CD14-positive monocyte (primary cell): ENCODE measurements around the gene ALDH3A2. TPM values are rescaled to one million over a fixed set of nuclear protein-coding genes. Genes with fewer than 3 reads are reported as not detected.

Experiments used
- DNase-seq, 3 donors: peaks; one replicate each; pipeline ENCODE4 v3.0.0-alpha.2; 2011 to 2022
- H2AFZ ChIP-seq: 2 replicates; pipeline ENCODE4 v1.6.0; 2012; ENCODE audit warnings: mild to moderate bottlenecking, low read depth, low read length, inconsistent platforms; ENCODE audit not compliant: insufficient read depth, poor library complexity, severe bottlenecking
- H3K27ac ChIP-seq, 2 donors: 1 replicate in 1 of 2; 2 replicates in 1 of 2; pipeline ENCODE4 v1.5.1; 2012 to 2013; ENCODE audit warnings: low read length in 2 of 2, control low read depth in 1 of 2, inconsistent platforms in 1 of 2, low read depth in 1 of 2, mild to moderate bottlenecking in 1 of 2
- H3K27me3 ChIP-seq, 2 donors: one replicate each; pipeline versions ENCODE4 v1.6.0 to v1.6.1; 2011 to 2013; ENCODE audit warnings: low read length in 2 of 2; ENCODE audit not compliant: control insufficient read depth in 2 of 2, insufficient read depth in 2 of 2
- H3K36me3 ChIP-seq, 2 donors: replicated peaks in 1 of 2; 1 replicate in 1 of 2; 2 replicates in 1 of 2; pipeline versions ENCODE4 v1.5.1 to v1.6.1; 2012 to 2013; ENCODE audit warnings: low read length in 2 of 2, control low read depth in 1 of 2, inconsistent platforms in 1 of 2, mild to moderate bottlenecking in 1 of 2; ENCODE audit not compliant: insufficient read depth in 2 of 2, control insufficient read depth in 1 of 2
- H3K4me1 ChIP-seq, 2 donors: 1 replicate in 1 of 2; 2 replicates in 1 of 2; pipeline versions ENCODE4 v1.5.1 to v1.6.1; 2012 to 2013; ENCODE audit warnings: low read length in 2 of 2, control low read depth in 1 of 2, inconsistent platforms in 1 of 2, mild to moderate bottlenecking in 1 of 2, moderate library complexity in 1 of 2; ENCODE audit not compliant: insufficient read depth in 2 of 2, control insufficient read depth in 1 of 2
- H3K4me2 ChIP-seq: replicated peaks from 2 replicates; pipeline ENCODE3; 2012; ENCODE audit warnings: low read length, moderate library complexity, mild to moderate bottlenecking; ENCODE audit not compliant: poor library complexity, severe bottlenecking; ENCODE audit errors: extremely low read depth
- H3K4me3 ChIP-seq, 3 experiments: fragments of 200-600 bp in 1 of 3; sonication (generic) in 1 of 3; replicated peaks in 1 of 3; 1 replicate in 2 of 3; 2 replicates in 1 of 3; pipeline ENCODE4 v1.5.1; 2011 to 2013; ENCODE audit warnings: low read length in 3 of 3, mild to moderate bottlenecking in 3 of 3, control low read depth in 2 of 3, low read depth in 2 of 3, inconsistent platforms in 1 of 3, moderate library complexity in 1 of 3
- H3K79me2 ChIP-seq: 2 replicates; pipeline ENCODE4 v1.6.0; 2012; ENCODE audit warnings: mild to moderate bottlenecking, control low read depth, inconsistent platforms, low read length, moderate library complexity; ENCODE audit not compliant: insufficient read depth
- H3K9ac ChIP-seq: 2 replicates; pipeline ENCODE4 v1.6.0; 2017; ENCODE audit warnings: low read length, mild to moderate bottlenecking; ENCODE audit not compliant: insufficient read depth, poor library complexity, severe bottlenecking
- H3K9me3 ChIP-seq, 2 donors: replicated peaks in 1 of 2; 1 replicate in 1 of 2; 2 replicates in 1 of 2; pipeline versions ENCODE4 v1.5.1 to v1.6.1; 2012 to 2013; ENCODE audit warnings: low read length in 2 of 2, control low read depth in 1 of 2; ENCODE audit not compliant: control insufficient read depth in 1 of 2, insufficient read depth in 1 of 2
- H4K20me1 ChIP-seq: 2 replicates; pipeline ENCODE4 v1.6.0; 2012; ENCODE audit warnings: mild to moderate bottlenecking, low read length, control low read depth, moderate library complexity; ENCODE audit not compliant: insufficient read depth
- H3K27ac Mint-ChIP-seq, 7 donors: one replicate each; pipeline ENCODE4 v1.8.0; 2020; ENCODE audit warnings: mild to moderate bottlenecking in 7 of 7, mixed read lengths in 7 of 7, moderate library complexity in 6 of 7, inconsistent platforms in 2 of 7
- H3K27me3 Mint-ChIP-seq, 3 donors: one replicate each; pipeline ENCODE4 v1.8.0; 2021 to 2022; ENCODE audit warnings: low read depth in 3 of 3, mild to moderate bottlenecking in 3 of 3, mixed read lengths in 3 of 3, moderate library complexity in 3 of 3, inconsistent platforms in 1 of 3
- H3K36me3 Mint-ChIP-seq, 2 donors: one replicate each; pipeline ENCODE4 v1.8.0; 2020; ENCODE audit warnings: mixed read lengths in 2 of 2, inconsistent platforms in 1 of 2, mild to moderate bottlenecking in 1 of 2
- H3K4me1 Mint-ChIP-seq: one replicate; pipeline ENCODE4 v1.8.0; 2020; ENCODE audit warnings: mild to moderate bottlenecking, mixed read lengths
- H3K4me3 Mint-ChIP-seq, 2 donors: one replicate each; pipeline ENCODE4 v1.8.0; 2020; ENCODE audit warnings: mild to moderate bottlenecking in 2 of 2, mixed read lengths in 2 of 2, moderate library complexity in 1 of 2
- H3K9me3 Mint-ChIP-seq, 7 donors: one replicate each; pipeline ENCODE4 v1.8.0; 2020 to 2022; ENCODE audit warnings: mixed read lengths in 7 of 7, mild to moderate bottlenecking in 6 of 7, moderate library complexity in 6 of 7, inconsistent platforms in 2 of 7
- WGBS: methylation state at CpG from one replicate; pipeline ENCODE4 v1.1.5; 2013; ENCODE audit warnings: missing lambda C conversion rate; ENCODE audit not compliant: insufficient coverage; 5-methylcytosine and 5-hydroxymethylcytosine counted together
- intact Hi-C, 2 donors: fragments of 100-400 bp; cut with micrococcal nuclease; formaldehyde crosslinking; loops; one replicate each; pipeline versions ENCODE4 v1.15.0 to v1.15.1; 2023
- polyA plus RNA-seq, 3 donors: library from polyadenylated mRNA; depleted of rRNA in 1 of 3; unstranded in 2 of 3; stranded (reverse) in 1 of 3; fragments of 300-500 nt in 2 of 3; fragments of >200 nt in 1 of 3; fragmentation: Illumina TruSeq in 2 of 3; gene quantifications; 1 replicate in 2 of 3; 2 replicates in 1 of 3; pipeline ENCODE4 v1.2.3, GENCODE V29; 2012 to 2021
- TF ChIP-seq, protein P1 (sequence below): fragments of 200-600 bp; IDR thresholded peaks from one replicate; pipeline ENCODE4 v1.8.0; 2022; ENCODE audit warnings: antibody characterized with exemption, mild to moderate bottlenecking

Gene ALDH3A2
- polyA plus RNA-seq, 3 donors, result 22.5 to 58.0 (median 50.3) TPM

DNA sequence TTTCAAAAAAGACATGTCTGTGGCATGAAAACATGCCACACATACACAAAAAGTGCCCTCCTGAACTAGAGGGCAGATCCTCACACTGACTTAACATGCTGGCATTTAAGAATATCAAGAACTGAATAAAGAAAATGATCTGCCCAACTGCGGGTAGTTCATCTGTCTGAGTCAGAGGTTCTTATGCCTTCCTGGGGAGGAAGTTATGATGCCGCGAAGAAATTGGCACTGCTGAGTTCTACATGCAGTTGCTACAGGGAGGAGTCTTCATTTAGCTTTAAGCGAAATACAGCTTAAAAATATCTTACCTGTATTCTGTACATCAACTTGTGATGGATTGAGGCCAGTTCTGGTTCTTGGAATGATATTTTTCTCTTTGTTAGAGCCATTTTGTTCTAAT is 6.3 kb downstream of the ALDH3A2 start:
- Mint-ChIP-seq H3K27ac (no peak overlapping the region), H3K9me3 (peaks cover 0 to 11% (median 5%) of the 10 kb centered on the region in 7 donors), H3K36me3 (peaks cover 69 to 77% of the 10 kb centered on the region in 2 donors), H3K4me1 (peaks cover 46% of the 10 kb centered on the region), H3K27me3 (peaks cover 0 to 2% (median 0%) of the 10 kb centered on the region in 3 donors), H3K4me3 (no peak overlapping the region)
- H3K4me1 ChIP-seq, result peaks cover 5 to 41% of the 10 kb centered on the region in 2 donors
- no peak overlapping the region for H3K9ac ChIP-seq
- no peak overlapping the region for H2AFZ ChIP-seq
- H3K4me2 ChIP-seq, result no peak overlapping the region
- no peak overlapping the region for H3K27ac ChIP-seq
- DNase-seq, result no peak
- peaks cover 29% of the 10 kb centered on the region for H3K79me2 ChIP-seq
- no peaks in the 10 kb centered on the region for H3K9me3 ChIP-seq
- no peak overlapping the region for H3K4me3 ChIP-seq
- TF ChIP-seq, protein P1, sequence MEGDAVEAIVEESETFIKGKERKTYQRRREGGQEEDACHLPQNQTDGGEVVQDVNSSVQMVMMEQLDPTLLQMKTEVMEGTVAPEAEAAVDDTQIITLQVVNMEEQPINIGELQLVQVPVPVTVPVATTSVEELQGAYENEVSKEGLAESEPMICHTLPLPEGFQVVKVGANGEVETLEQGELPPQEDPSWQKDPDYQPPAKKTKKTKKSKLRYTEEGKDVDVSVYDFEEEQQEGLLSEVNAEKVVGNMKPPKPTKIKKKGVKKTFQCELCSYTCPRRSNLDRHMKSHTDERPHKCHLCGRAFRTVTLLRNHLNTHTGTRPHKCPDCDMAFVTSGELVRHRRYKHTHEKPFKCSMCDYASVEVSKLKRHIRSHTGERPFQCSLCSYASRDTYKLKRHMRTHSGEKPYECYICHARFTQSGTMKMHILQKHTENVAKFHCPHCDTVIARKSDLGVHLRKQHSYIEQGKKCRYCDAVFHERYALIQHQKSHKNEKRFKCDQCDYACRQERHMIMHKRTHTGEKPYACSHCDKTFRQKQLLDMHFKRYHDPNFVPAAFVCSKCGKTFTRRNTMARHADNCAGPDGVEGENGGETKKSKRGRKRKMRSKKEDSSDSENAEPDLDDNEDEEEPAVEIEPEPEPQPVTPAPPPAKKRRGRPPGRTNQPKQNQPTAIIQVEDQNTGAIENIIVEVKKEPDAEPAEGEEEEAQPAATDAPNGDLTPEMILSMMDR, result no peak
- no CpG with 5 or more reads among the region's 4 CpGs for WGBS
- H3K36me3 ChIP-seq, result peaks cover 48 to 90% of the 10 kb centered on the region in 2 donors
- peaks cover 41% of the 10 kb centered on the region for H4K20me1 ChIP-seq
- intact Hi-C loops, result loop anchor here (5.0 to 10.0 kb wide), 2 partner anchors 100 to 107 kb away; no protein-coding TSS in a partner anchor
- no peaks in the 10 kb centered on the region for H3K27me3 ChIP-seq

DNA sequence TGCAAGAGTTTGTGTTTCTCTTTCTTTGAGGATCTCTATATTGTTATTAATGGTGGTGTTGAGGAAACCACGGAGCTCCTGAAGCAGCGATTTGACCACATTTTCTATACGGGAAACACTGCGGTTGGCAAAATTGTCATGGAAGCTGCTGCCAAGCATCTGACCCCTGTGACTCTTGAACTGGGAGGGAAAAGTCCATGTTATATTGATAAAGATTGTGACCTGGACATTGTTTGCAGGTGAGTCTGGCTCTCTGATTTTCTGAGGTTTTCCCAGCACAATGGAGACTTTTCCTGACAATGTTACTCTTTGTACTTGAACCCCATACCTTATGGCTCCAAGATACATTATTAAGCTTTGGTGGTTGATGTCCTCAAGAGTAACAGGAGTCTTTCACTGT is 7.8 kb downstream of the ALDH3A2 start:
- no peak overlapping the region for H3K4me2 ChIP-seq
- WGBS, result 35% methylated on average over 4 of the region's 4 CpGs
- no peak for DNase-seq
- TF ChIP-seq, protein P1, result no peak
- H3K9me3 Mint-ChIP-seq, result peaks cover 0 to 11% (median 5%) of the 10 kb centered on the region in 7 donors
- H3K4me1 Mint-ChIP-seq, result peaks cover 34% of the 10 kb centered on the region
- no peak overlapping the region for H3K4me3 Mint-ChIP-seq
- H3K27me3 Mint-ChIP-seq, result peaks cover 0 to 2% (median 0%) of the 10 kb centered on the region in 3 donors
- no peaks in the 10 kb centered on the region for H3K27me3 ChIP-seq
- no peaks in the 10 kb centered on the region for H3K9me3 ChIP-seq
- H3K27ac ChIP-seq, result peak overlapping the region in 1 of 2 donors; percentile 55
- H3K36me3 Mint-ChIP-seq, result peaks cover 80 to 90% of the 10 kb centered on the region in 2 donors
- peaks cover 0 to 29% of the 10 kb centered on the region in 2 donors for H3K4me1 ChIP-seq
- peak overlapping the region in 1 of 7 donors; percentile 85 for H3K27ac Mint-ChIP-seq
- H2AFZ ChIP-seq, result no peak overlapping the region
- intact Hi-C loops, result loop anchor here (5.0 to 10.0 kb wide), 2 partner anchors 98 to 106 kb away; no protein-coding TSS in a partner anchor
- H3K36me3 ChIP-seq, result peaks cover 55 to 99% of the 10 kb centered on the region in 2 donors
- H4K20me1 ChIP-seq, result peaks cover 31% of the 10 kb centered on the region
- H3K9ac ChIP-seq, result no peak overlapping the region
- no peak overlapping the region for H3K4me3 ChIP-seq
- H3K79me2 ChIP-seq, result peaks cover 15% of the 10 kb centered on the region
